ENCODE results near the gene NCKAP5. TPM values are rescaled to one million over a fixed set of nuclear protein-coding genes. Genes with fewer than 3 reads are reported as not detected.

NCKAP5 gene
- total RNA-seq, 1 donor from 2014 or later, result 0.20 TPM

DNA sequence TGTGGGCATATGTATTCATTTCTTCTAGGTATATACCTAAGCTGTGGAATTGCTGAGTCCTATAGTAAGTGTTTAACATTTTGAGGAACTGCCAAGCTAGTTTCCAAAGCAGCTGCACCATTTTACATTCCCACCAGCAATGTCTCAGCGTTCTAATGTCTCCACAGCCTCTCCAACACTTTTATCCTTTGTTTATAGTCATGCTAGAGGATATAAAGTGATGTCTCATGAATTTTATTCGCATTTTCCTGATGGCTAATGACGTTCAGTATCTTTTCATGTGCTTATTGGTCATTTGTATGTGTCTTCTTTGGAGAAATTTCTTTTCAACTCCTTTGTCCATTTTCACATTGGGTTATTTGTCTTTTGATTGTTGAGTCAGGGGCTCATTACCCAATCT, 295.2 kb downstream of the NCKAP5 start:
- Mint-ChIP-seq H3K27me3 (ENCODE audit: unreplicated experiment) (peaks cover 2% of the 10 kb centered on the region), H3K9me3 (ENCODE audit: unreplicated experiment) (no peaks in the 10 kb centered on the region), H3K4me1 (ENCODE audit: low read depth, unreplicated experiment) (no peaks in the 10 kb centered on the region), H3K36me3 (ENCODE audit: unreplicated experiment) (no peaks in the 10 kb centered on the region), H3K4me3 (ENCODE audit: unreplicated experiment) (no peak overlapping the region), H3K27ac (ENCODE audit: unreplicated experiment) (no peak overlapping the region)
- no peak for DNase-seq
- TF ChIP-seq, protein P1, sequence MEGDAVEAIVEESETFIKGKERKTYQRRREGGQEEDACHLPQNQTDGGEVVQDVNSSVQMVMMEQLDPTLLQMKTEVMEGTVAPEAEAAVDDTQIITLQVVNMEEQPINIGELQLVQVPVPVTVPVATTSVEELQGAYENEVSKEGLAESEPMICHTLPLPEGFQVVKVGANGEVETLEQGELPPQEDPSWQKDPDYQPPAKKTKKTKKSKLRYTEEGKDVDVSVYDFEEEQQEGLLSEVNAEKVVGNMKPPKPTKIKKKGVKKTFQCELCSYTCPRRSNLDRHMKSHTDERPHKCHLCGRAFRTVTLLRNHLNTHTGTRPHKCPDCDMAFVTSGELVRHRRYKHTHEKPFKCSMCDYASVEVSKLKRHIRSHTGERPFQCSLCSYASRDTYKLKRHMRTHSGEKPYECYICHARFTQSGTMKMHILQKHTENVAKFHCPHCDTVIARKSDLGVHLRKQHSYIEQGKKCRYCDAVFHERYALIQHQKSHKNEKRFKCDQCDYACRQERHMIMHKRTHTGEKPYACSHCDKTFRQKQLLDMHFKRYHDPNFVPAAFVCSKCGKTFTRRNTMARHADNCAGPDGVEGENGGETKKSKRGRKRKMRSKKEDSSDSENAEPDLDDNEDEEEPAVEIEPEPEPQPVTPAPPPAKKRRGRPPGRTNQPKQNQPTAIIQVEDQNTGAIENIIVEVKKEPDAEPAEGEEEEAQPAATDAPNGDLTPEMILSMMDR (IDR thresholded peaks at IDR 0.05; ENCODE audit: partially characterized antibody, unreplicated experiment), result no peak

DNA sequence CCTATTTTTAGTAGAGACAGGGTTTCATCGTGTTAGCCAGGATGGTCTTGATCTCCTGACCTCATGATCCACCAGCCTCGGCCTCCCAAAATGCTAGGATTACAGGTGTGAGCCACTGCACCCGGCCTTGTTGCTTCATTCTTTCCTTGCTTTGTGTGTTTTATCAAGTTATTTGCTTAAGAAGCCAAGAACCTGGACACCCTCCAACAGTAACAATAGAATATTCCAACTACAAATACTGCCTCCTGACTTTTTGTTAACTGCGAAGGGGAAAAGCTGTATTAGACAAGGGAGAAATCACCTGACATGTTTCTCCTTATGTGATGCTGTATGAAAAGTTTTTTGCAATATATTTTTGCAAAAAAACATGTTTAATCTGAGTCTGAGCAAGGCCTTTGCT, 297.2 kb downstream of the NCKAP5 start:
- no peak for DNase-seq
- TF ChIP-seq, protein P1 (IDR thresholded peaks at IDR 0.05; ENCODE audit: partially characterized antibody, unreplicated experiment), result no peak
- H3K9me3 Mint-ChIP-seq (ENCODE audit: unreplicated experiment), result no peaks in the 10 kb centered on the region

DNA sequence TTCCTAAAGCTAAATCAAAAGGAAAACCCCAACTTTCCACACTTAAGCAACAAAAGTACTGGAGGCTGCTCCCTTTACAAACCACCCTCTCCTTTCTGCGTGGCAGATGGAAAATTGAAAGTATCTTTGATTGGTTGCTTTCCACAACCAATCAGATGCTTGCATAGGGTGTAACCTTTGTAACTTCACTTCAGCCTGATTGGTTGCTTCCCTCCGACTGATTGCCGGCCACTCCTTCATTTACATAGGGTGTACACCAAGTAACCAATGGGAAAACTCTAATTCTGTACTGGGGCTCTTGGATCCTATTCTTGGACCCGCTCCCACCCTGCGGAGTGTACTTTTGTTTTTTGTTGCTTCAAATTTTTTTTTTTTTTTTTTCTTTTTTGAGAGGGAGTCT, 297.7 kb downstream of the NCKAP5 start:
- TF ChIP-seq, protein P1 (IDR thresholded peaks at IDR 0.05; ENCODE audit: partially characterized antibody, unreplicated experiment), result no peak
- H3K9me3 Mint-ChIP-seq (ENCODE audit: unreplicated experiment), result no peaks in the 10 kb centered on the region
- no peak for DNase-seq
- H3K4me3 Mint-ChIP-seq (ENCODE audit: unreplicated experiment), result no peak overlapping the region
- no peak overlapping the region for H3K27ac Mint-ChIP-seq (ENCODE audit: unreplicated experiment)
- H3K27me3 Mint-ChIP-seq (ENCODE audit: unreplicated experiment), result peaks cover 7% of the 10 kb centered on the region
- H3K4me1 Mint-ChIP-seq (ENCODE audit: low read depth, unreplicated experiment), result peaks cover 2% of the 10 kb centered on the region
- H3K36me3 Mint-ChIP-seq (ENCODE audit: unreplicated experiment), result no peaks in the 10 kb centered on the region

More for the DNA sequence above, 297.2 kb downstream of the NCKAP5 start:
- Mint-ChIP-seq H3K4me3 (ENCODE audit: unreplicated experiment) (no peak overlapping the region), H3K27me3 (ENCODE audit: unreplicated experiment) (peaks cover 7% of the 10 kb centered on the region), H3K4me1 (ENCODE audit: low read depth, unreplicated experiment) (peaks cover 2% of the 10 kb centered on the region), H3K27ac (ENCODE audit: unreplicated experiment) (no peak overlapping the region), H3K36me3 (ENCODE audit: unreplicated experiment) (no peaks in the 10 kb centered on the region)

DNA sequence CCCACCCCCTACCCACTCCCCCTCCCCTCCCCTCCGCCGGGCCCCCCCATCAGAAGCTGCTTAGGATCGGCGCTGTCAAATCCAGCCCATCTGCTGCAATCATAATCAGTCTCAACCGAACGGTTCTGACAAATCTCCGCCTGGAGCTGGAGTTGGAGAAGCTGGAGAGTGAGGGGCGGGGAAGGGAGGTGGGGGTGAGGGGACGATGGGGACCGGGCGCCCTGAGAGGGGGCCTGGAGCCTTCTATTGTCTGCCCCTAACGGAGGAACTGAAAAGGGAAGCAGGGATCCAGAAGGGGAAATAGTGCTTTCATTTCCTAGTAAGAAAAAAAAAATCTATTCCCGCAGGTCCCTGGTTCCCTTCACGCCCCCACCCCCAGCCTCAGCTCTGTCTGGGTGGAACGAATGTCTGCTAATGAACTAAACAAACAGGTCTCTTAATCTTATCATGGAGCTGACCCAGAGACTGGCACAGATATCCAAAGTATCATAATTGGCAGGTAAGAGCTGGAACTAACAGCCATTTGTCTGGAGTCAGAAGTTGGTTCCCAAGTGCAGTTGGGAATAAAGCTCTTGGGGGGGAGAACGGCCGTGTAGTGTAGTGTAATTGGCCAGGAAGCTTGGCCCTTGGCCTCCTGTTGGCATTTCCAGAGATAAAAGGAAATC, 301.2 kb downstream of the NCKAP5 start:
- H3K27ac Mint-ChIP-seq (ENCODE audit: unreplicated experiment), result no peak overlapping the region
- peak overlapping the region; percentile 81 for H3K4me3 Mint-ChIP-seq (ENCODE audit: unreplicated experiment)
- DNase-seq, result peak; percentile 21
- peaks cover 7% of the 10 kb centered on the region for H3K27me3 Mint-ChIP-seq (ENCODE audit: unreplicated experiment)
- H3K4me1 Mint-ChIP-seq (ENCODE audit: low read depth, unreplicated experiment), result peaks cover 4% of the 10 kb centered on the region
- H3K9me3 Mint-ChIP-seq (ENCODE audit: unreplicated experiment), result no peaks in the 10 kb centered on the region
- TF ChIP-seq, protein P1 (IDR thresholded peaks at IDR 0.05; ENCODE audit: partially characterized antibody, unreplicated experiment), result no peak
- H3K36me3 Mint-ChIP-seq (ENCODE audit: unreplicated experiment), result no peaks in the 10 kb centered on the region

DNA sequence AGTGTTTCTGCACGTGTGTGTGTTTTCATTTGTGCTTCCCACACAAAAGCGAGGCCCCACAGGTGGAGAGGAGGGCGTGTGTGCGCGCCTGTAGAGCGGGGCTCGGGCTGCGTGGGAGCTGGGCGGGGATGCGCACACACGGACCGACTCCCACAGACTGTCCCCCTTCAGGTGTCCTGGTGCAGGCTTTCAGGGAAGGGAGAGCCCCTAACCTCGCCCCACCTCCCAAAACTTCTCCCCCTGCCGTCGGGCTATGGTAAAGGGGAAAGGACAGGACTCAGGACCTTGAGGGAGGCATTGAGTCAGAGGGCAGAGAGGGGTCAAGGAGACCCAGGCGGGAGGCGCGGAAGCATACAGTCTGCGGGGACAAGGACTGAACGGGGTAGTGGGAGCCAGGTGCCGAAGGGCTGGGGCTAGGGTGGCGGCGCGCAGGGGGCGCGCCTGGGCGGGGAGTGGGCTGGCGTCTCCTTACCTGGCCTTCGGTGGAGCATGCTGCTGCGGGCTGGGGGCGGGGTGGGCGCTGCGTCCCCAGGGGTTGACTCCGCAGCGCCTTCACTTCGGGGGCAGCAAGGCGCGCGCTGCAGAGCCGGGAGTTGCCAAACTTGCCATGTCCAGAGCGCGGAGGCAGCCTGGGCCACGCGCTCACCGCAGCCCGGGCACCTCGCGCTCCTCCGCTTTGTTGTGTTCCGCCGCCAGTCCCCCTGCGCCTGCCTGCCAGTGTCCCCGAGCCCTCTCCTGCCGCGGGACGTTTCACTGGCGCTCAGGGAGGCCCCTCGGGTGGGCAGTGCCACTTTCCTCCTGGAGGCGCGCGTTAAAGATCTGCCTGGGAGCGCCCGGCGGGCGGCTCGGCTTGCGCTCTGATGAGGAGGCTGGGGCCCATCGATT, 302.0 kb downstream of the NCKAP5 start:
- H3K27ac Mint-ChIP-seq (ENCODE audit: unreplicated experiment), result no peak overlapping the region

More for the DNA sequence above, 302.0 kb downstream of the NCKAP5 start:
- Mint-ChIP-seq H3K36me3 (ENCODE audit: unreplicated experiment) (no peaks in the 10 kb centered on the region), H3K9me3 (ENCODE audit: unreplicated experiment) (no peaks in the 10 kb centered on the region), H3K4me1 (ENCODE audit: low read depth, unreplicated experiment) (peaks cover 4% of the 10 kb centered on the region), H3K4me3 (ENCODE audit: unreplicated experiment) (peak overlapping the region; percentile 87), H3K27me3 (ENCODE audit: unreplicated experiment) (peaks cover 7% of the 10 kb centered on the region)
- TF ChIP-seq, protein P1 (IDR thresholded peaks at IDR 0.05; ENCODE audit: partially characterized antibody, unreplicated experiment), result no peak
- DNase-seq, result peak; percentile 42
